Neural crest cell (in vitro differentiated cells): Measurements from ENCODE around the gene CFAP97. TPM values are rescaled to one million over a fixed set of nuclear protein-coding genes. Genes with fewer than 3 reads are reported as not detected.

Experiments
- DNase-seq: peaks from one replicate; pipeline ENCODE4 v3.0.0; 2021; ENCODE audit warnings: low read depth, mixed read lengths, low spot score
- H3K27ac Mint-ChIP-seq: one replicate; pipeline ENCODE4 v1.8.0; 2021; ENCODE audit warnings: mild to moderate bottlenecking, mixed read lengths; ENCODE audit not compliant: unreplicated experiment
- H3K27me3 Mint-ChIP-seq: 2 replicates; pipeline ENCODE4 v1.8.0; 2021; ENCODE audit warnings: low read depth, mild to moderate bottlenecking, mixed read lengths
- H3K36me3 Mint-ChIP-seq: 2 replicates; pipeline ENCODE4 v1.8.0; 2021; ENCODE audit warnings: low read depth, mild to moderate bottlenecking, mixed read lengths
- H3K4me1 Mint-ChIP-seq: 2 replicates; pipeline ENCODE4 v1.8.0; 2021; ENCODE audit warnings: mixed read lengths
- H3K4me3 Mint-ChIP-seq: one replicate; pipeline ENCODE4 v1.8.0; 2021; ENCODE audit warnings: mild to moderate bottlenecking, mixed read lengths
- H3K9me3 Mint-ChIP-seq: 2 replicates; pipeline ENCODE4 v1.8.0; 2021; ENCODE audit warnings: mixed read lengths
- total RNA-seq: library from RNA; stranded (reverse); gene quantifications from 2 replicates; pipeline ENCODE4 v1.2.1, GENCODE V29; 2021
- TF ChIP-seq, protein P1 (sequence below): fragments of 200-600 bp; sonication (generic); conservative IDR thresholded peaks from 2 replicates; pipeline ENCODE4 v1.5.0; 2021; ENCODE audit warnings: antibody characterized with exemption, mild to moderate bottlenecking

CFAP97 gene
- total RNA-seq, 1 donor from 2014 or later: 34.6 TPM

DNA sequence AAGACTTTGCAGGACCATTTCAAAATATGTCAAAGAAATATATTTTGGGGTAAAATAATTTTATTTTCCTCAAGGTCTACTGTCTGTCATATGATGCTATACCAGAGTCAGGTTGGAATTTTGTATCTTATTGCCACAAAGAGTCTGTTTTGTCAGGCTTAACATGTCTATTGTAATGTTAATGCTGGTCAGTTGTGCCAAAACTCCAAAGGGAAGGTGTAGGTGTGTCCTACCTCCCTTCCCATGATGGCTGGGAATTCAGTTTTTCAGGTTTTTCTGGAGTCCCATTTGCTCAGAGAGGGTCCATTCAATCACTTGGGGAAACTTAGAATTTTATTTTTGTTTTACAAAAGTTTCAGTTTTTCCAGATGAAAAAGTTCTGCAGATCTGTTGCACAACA, 94.1 kb downstream of the CFAP97 start:
- Mint-ChIP-seq H3K27me3 (no peaks in the 10 kb centered on the region), H3K9me3 (no peaks in the 10 kb centered on the region), H3K27ac (no peak overlapping the region)

More for the DNA sequence above, 94.1 kb downstream of the CFAP97 start:
- no peak for DNase-seq
- Mint-ChIP-seq H3K4me3 (no peak overlapping the region), H3K4me1 (peaks cover 21% of the 10 kb centered on the region), H3K36me3 (no peaks in the 10 kb centered on the region)
- TF ChIP-seq, protein P1, sequence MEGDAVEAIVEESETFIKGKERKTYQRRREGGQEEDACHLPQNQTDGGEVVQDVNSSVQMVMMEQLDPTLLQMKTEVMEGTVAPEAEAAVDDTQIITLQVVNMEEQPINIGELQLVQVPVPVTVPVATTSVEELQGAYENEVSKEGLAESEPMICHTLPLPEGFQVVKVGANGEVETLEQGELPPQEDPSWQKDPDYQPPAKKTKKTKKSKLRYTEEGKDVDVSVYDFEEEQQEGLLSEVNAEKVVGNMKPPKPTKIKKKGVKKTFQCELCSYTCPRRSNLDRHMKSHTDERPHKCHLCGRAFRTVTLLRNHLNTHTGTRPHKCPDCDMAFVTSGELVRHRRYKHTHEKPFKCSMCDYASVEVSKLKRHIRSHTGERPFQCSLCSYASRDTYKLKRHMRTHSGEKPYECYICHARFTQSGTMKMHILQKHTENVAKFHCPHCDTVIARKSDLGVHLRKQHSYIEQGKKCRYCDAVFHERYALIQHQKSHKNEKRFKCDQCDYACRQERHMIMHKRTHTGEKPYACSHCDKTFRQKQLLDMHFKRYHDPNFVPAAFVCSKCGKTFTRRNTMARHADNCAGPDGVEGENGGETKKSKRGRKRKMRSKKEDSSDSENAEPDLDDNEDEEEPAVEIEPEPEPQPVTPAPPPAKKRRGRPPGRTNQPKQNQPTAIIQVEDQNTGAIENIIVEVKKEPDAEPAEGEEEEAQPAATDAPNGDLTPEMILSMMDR: no peak

Other genes starting within 250 kb of the CFAP97 start
- gene HELT, start 185.5 kb downstream of the CFAP97 start, total RNA-seq: not detected in 2 replicates
- gene SLC25A4, start 60.7 kb downstream of the CFAP97 start, total RNA-seq: 24.1 and 25.0 TPM in 2 replicates
- gene SNX25, start 5.6 kb upstream of the CFAP97 start, total RNA-seq: 9.7 and 14.3 TPM in 2 replicates
- 0.07 TPM in 1 of 2 replicates, not detected in the other for gene LRP2BP, start 191.9 kb upstream of the CFAP97 start, total RNA-seq
- 0.98 and 1.6 TPM in 2 replicates for gene ANKRD37, start 192.8 kb upstream of the CFAP97 start, total RNA-seq
- 26.5 and 28.6 TPM in 2 replicates for gene UFSP2, start 222.0 kb upstream of the CFAP97 start, total RNA-seq